Vagina (tissue), 2 donors: Measurements from ENCODE around the gene KIAA0825. TPM values are rescaled to one million over a fixed set of nuclear protein-coding genes. Genes with fewer than 3 reads are reported as not detected.

Experiments used
- DNase-seq, 2 donors: peaks; one replicate each; pipeline ENCODE4 v3.0.0-alpha.2; 2017; ENCODE audit errors: extremely low spot score in 2 of 2
- H3K27ac ChIP-seq: fragments of 200-600 bp; sonication (generic); one replicate; pipeline ENCODE4 v1.5.1; 2019
- H3K27me3 ChIP-seq: fragments of 200-600 bp; sonication (generic); one replicate; pipeline ENCODE4 v1.5.1; 2019
- H3K36me3 ChIP-seq, 2 donors: fragments of 200-600 bp; sonication (generic); one replicate each; pipeline ENCODE4 v1.5.1; 2017 to 2019
- H3K4me1 ChIP-seq: fragments of 200-600 bp; sonication (generic); one replicate; pipeline ENCODE4 v1.5.1; 2019
- H3K4me3 ChIP-seq, 2 donors: fragments of 200-600 bp; sonication (generic); 1 replicate in 1 of 2; 2 replicates in 1 of 2; pipeline ENCODE4 v1.5.1; 2016 to 2019
- H3K9me3 ChIP-seq: fragments of 200-600 bp; sonication (generic); one replicate; pipeline ENCODE4 v1.5.1; 2019
- POLR2A ChIP-seq, 2 donors: fragments of 450-650 bp; IDR thresholded peaks; one replicate each; pipeline ENCODE4 v1.6.1; 2017; ENCODE audit warnings: antibody characterized with exemption in 2 of 2, mild to moderate bottlenecking in 2 of 2, moderate library complexity in 2 of 2
- POLR2AphosphoS5 ChIP-seq, 2 donors: sonication (generic); formaldehyde crosslinking; IDR thresholded peaks; one replicate each; pipeline ENCODE4 v1.9.0; 2017; ENCODE audit warnings: antibody characterized with exemption in 2 of 2, mild to moderate bottlenecking in 2 of 2, low read depth in 1 of 2; ENCODE audit not compliant: insufficient read depth in 1 of 2
- intact Hi-C: fragments of 100-400 bp; cut with DNase I; formaldehyde crosslinking; loops from one replicate; pipeline ENCODE4 v1.15.1; 2023
- total RNA-seq: library from RNA; depleted of rRNA; stranded (reverse); fragments of >200 nt; gene quantifications from one replicate; pipeline ENCODE4 v1.2.3, GENCODE V29; 2016
- TF ChIP-seq, protein P1 (sequence below), 3 experiments: fragments of 450-650 bp in 2 of 3; fragments of 200-600 bp in 1 of 3; sonication (generic) in 1 of 3; IDR thresholded peaks; one replicate each; pipeline ENCODE4 v1.5.1; 2017 to 2019; ENCODE audit warnings: antibody characterized with exemption in 3 of 3, mild to moderate bottlenecking in 2 of 3, moderate library complexity in 2 of 3

Gene KIAA0825
- total RNA-seq, 1 donor from 2014 or later, result 2.5 TPM

DNA sequence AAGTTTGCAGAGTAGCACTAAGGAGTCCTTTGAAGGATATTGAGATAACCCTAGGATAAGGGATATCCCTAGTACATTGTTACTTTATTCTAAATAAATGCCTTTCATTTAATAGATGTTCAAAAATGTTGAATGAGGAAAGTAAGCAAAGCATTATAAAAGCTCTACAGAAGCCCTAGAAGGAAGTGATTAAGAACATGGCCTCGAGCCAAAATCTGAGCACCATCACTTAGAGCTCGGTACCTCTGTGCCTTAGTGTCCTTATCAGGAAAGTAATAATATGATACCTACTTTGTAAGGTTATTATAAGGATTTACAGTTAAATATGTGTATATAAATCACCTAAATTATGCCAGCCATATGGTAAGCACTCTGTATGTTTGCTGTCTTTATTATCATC, 242.6 kb downstream of the KIAA0825 start:
- DNase-seq, result no peak
- Histone ChIP-seq H3K36me3 (no peaks in the 10 kb centered on the region), H3K27ac (no peak overlapping the region), H3K27me3 (no peaks in the 10 kb centered on the region), H3K4me1 (no peaks in the 10 kb centered on the region), H3K4me3 (no peak overlapping the region), H3K9me3 (no peaks in the 10 kb centered on the region)
- TF ChIP-seq POLR2A (IDR thresholded peaks at IDR 0.05) (no peak), POLR2AphosphoS5 (IDR thresholded peaks at IDR 0.05; ENCODE audit: insufficient read depth in 1 of 2, low read depth in 1 of 2) (no peak)
- TF ChIP-seq, protein P1, sequence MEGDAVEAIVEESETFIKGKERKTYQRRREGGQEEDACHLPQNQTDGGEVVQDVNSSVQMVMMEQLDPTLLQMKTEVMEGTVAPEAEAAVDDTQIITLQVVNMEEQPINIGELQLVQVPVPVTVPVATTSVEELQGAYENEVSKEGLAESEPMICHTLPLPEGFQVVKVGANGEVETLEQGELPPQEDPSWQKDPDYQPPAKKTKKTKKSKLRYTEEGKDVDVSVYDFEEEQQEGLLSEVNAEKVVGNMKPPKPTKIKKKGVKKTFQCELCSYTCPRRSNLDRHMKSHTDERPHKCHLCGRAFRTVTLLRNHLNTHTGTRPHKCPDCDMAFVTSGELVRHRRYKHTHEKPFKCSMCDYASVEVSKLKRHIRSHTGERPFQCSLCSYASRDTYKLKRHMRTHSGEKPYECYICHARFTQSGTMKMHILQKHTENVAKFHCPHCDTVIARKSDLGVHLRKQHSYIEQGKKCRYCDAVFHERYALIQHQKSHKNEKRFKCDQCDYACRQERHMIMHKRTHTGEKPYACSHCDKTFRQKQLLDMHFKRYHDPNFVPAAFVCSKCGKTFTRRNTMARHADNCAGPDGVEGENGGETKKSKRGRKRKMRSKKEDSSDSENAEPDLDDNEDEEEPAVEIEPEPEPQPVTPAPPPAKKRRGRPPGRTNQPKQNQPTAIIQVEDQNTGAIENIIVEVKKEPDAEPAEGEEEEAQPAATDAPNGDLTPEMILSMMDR (IDR thresholded peaks at IDR 0.05), result no peak
- intact Hi-C loops, result no loop called here

DNA sequence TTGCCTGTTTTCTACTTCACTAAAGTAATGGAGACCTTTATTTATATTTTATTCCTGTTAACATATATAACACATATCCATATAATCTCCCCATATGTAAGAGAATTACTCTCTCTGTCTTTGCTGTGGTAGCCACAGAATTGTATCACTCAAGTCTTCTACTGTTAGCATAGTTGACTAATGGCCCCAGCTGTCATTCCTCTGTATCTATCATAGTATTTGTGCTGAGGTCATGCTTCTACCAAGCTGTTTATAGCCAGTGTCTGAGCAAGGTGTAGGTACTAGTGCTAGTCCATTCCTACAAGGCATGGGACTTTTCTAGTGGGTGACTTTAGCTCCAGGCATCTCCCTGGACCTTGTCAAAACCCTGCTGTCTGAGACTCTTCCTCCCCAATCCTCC, 244.1 kb downstream of the KIAA0825 start:
- Histone ChIP-seq H3K9me3 (no peaks in the 10 kb centered on the region), H3K27ac (no peak overlapping the region), H3K4me3 (no peak overlapping the region), H3K27me3 (no peaks in the 10 kb centered on the region), H3K4me1 (no peaks in the 10 kb centered on the region), H3K36me3 (no peaks in the 10 kb centered on the region)
- intact Hi-C loops, result no loop called here
- TF ChIP-seq POLR2AphosphoS5 (IDR thresholded peaks at IDR 0.05; ENCODE audit: insufficient read depth in 1 of 2, low read depth in 1 of 2), result no peak
- no peak for TF ChIP-seq POLR2A (IDR thresholded peaks at IDR 0.05)
- TF ChIP-seq, protein P1 (IDR thresholded peaks at IDR 0.05), result no peak
- no peak for DNase-seq

DNA sequence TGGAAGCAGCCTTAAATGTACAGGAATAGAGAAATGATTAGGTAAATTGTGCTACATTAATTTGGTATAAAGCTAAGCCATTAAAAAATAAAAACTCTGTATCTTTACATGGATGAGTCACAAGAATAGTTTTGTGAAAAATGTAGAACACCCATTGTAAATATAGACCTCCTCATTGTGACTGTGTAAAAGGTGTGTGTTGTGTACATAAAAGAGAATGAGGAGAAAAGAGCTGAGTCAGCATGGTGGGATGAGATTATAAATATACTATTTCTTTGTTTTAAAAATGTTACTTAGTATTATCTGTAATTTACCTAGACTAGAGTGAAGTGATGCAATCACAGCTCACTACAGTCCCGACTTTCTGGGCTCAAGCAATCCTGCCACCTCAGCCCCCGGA, 250.5 kb downstream of the KIAA0825 start:
- no peak for DNase-seq

GRCh38 chr5:94366811-94367210, 251.6 kb downstream of the KIAA0825 start:
- Histone ChIP-seq H3K36me3 (no peaks in the 10 kb centered on the region), H3K4me3 (no peak overlapping the region), H3K27me3 (no peaks in the 10 kb centered on the region), H3K4me1 (peaks cover 6% of the 10 kb centered on the region), H3K9me3 (no peaks in the 10 kb centered on the region), H3K27ac (no peak overlapping the region)
- no peak for DNase-seq
- intact Hi-C loops, result no loop called here
- TF ChIP-seq POLR2AphosphoS5 (IDR thresholded peaks at IDR 0.05; ENCODE audit: insufficient read depth in 1 of 2, low read depth in 1 of 2) (no peak), POLR2A (IDR thresholded peaks at IDR 0.05) (no peak)
- TF ChIP-seq, protein P1 (IDR thresholded peaks at IDR 0.05), result no peak

More for the DNA sequence above, 250.5 kb downstream of the KIAA0825 start:
- Histone ChIP-seq H3K36me3 (no peaks in the 10 kb centered on the region), H3K27ac (no peak overlapping the region), H3K4me3 (no peak overlapping the region), H3K9me3 (no peaks in the 10 kb centered on the region), H3K27me3 (no peaks in the 10 kb centered on the region), H3K4me1 (no peaks in the 10 kb centered on the region)
- no peak for TF ChIP-seq POLR2A (IDR thresholded peaks at IDR 0.05)
- no peak for TF ChIP-seq POLR2AphosphoS5 (IDR thresholded peaks at IDR 0.05; ENCODE audit: insufficient read depth in 1 of 2, low read depth in 1 of 2)
- TF ChIP-seq, protein P1 (IDR thresholded peaks at IDR 0.05), result no peak
- intact Hi-C loops, result no loop called here

- no peaks in the 10 kb centered on the region for H3K9me3 ChIP-seq
- no peaks in the 10 kb centered on the region for H3K36me3 ChIP-seq
- no peak overlapping the region for H3K27ac ChIP-seq
- H3K4me3 ChIP-seq, result no peak overlapping the region
- H3K27me3 ChIP-seq, result no peaks in the 10 kb centered on the region
- H3K4me1 ChIP-seq, result peaks cover 6% of the 10 kb centered on the region
- TF ChIP-seq POLR2A (IDR thresholded peaks at IDR 0.05) (no peak), POLR2AphosphoS5 (IDR thresholded peaks at IDR 0.05; ENCODE audit: insufficient read depth in 1 of 2, low read depth in 1 of 2) (no peak)
- TF ChIP-seq, protein P1 (IDR thresholded peaks at IDR 0.05), result no peak
- DNase-seq, result no peak
- intact Hi-C loops, result no loop called here
Measured at GRCh38 chr5:94362857-94363256, 255.5 kb downstream of the KIAA0825 start.
